ENCODE data around the gene MACROD2.
A peak's percentile ranks its signal among the peaks of the same experiment; 100 is the strongest.

The MACROD2 gene

DNA sequence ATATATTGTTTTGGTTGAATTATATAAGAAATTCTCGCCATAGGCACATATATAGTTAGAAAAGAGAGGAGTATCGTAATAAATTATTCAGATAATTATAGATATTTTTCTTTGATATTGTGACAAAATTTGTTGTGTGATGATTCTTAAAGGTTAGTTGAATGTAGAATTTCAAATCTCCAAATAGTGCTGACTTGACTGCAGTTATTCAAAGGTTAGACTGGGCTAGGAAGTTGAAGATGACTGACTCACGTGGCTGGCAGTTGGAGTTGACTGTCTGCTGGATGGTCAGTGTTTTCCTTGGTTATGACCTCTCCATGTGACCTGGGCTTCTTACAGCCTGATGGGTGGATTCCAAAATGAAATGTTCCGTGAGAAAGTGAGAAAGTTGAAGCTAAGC, 286.8 kb downstream of the MACROD2 start:
- DNase-seq = no peak

GRCh38 chr20:14284443-14284842, 289.1 kb downstream of the MACROD2 start:
- no peak for DNase-seq

DNA sequence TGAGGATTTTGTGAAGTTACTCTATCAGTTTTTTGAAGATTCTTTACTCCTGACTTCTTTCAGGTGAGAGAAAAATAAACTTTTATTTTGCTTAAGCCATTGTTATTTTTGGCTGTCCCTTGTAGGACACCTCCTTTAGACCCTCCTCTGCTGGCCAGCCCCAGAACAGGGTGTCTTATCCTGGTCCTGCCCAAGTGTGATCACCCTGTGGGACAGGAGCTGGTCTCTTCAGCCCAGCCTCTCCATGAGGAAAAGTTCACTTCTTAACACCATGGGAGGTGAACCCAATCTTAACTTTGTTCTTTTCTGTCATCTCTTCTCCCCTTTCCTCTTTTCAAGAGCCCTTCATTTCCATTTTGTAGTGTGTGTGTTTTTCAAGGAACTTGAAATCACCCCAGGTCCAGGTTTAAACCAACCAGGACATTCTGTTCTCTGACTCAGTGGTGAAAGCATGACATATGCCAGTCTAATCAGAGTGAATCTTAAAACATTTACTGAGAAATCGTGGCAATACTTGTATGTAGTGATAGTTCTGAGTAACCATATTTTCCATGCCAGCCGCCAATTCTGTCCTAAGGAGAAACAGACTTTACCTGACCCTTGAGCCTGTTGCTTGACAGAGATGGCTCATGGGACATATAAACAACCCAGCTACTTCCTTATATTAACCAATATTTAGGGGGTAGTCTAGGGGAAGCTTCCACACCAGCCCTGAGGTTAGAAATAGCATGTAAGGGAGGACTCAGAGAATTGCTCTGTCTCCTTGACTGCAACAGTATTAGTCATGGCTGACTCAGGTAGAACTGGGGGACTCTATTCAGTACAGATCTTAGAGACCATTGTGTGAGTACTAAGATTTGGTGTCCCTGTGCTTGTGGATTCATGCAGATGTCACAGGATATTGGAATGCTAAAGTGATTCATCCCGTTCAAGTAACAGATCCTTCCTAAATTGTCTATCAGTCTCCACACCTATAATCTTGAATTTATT, 293.3 kb downstream of the MACROD2 start:
- no peak for DNase-seq

- DNase-seq = no peak
These were observed 296.2 kb downstream of the MACROD2 start for GRCh38 chr20:14291502-14291901.

GRCh38 chr20:14295238-14295637, 299.9 kb downstream of the MACROD2 start:
- DNase-seq = no peak

DNA sequence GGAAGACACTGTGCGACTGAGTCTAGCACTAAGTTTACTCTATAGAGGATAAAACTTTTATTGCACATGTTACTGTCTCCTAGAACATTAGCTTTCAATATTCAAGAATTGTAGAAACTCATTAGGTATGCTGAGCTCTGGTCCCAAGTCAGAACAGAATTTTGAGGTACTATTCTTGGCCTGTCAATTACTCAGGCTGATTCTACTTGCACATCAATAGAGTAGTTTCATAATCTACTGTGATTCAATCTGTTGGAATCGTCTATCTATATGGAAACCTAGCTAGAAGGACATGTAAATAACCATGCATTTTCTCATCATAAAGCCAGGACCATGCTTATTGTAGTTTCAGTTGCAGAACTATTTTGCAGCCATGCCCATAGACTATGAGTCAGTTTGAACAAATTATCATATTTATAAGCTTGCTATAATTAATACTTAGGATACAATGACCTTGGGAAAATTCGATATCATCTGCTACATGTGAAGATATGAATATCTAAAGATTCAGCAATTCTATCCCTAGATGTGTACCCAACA, 300.5 kb downstream of the MACROD2 start:
- no peak for DNase-seq

DNA sequence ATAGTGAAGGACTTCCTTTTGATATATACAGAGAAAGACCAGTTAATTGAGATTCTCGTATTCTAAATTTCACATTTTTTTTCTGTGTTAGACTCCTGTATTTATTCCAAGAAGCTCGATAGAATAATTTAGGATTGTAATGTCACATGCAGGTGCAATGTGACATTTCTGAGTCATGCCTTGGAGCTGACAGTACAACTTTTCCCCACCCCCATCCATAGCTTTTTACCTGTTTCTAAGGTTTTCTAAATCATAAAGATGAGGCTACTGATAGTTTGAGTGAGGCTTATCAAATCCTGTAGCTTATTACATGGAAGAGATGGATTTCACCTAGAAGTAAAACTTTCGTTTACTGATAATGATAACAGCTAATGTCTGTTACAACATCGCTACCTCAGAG, 304.5 kb downstream of the MACROD2 start:
- no peak for DNase-seq

DNA sequence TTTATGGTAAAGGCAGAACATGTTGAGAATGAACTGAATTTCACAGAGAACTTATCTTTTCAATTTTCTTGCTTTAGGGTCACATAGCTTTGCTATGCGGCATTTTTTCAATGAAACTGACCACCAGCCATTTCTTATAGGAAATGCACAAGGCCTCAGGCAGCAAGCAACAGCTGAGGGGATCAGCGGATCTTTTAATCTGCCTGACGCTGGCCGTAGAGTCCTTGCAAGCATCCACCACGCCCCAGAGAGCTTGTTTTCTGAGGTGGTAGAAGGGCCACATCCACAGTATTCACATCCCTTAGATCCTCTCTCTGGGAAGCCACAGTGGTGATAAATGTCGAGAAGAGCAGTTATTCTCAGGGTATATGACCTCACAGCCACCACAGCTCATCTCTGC, 307.8 kb downstream of the MACROD2 start:
- DNase-seq = no peak

DNA sequence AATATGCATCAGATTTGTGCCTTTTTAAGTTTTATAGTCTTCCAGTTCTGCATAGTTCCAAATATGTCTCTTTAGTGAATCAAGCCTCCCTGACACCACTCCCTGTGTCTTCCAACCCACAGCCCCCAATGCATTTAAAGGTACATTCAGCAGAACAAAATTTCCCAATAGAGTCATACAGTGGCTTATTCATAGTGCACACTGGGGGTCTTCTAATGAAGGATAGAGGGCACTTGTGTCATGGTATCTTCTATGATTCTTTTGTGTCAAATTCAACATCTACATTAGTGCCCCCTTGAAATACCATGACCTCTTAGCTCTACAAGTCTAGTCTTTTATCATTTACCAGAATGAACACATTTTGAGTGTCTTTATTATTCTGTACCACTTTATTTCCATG, 308.3 kb downstream of the MACROD2 start:
- no peak for DNase-seq

DNA sequence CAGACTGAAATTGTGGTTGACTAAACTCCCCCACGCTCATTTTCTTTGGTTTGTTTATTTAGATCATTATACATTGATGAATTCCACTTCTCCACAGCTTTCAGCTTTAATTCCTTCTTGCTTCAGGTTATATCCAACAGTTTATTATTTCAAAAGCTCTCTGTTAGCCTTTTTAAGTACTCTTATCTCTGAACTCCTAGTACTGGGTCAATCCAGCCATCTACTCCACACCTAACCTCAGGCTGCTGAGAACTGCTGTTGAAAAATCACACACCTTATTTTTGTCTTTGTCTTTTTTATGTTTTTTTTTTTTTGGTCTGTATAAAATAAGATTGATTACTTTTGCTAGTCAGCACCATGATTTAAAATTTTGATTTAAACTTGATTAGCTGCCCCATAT, 309.2 kb downstream of the MACROD2 start:
- DNase-seq = no peak

DNA sequence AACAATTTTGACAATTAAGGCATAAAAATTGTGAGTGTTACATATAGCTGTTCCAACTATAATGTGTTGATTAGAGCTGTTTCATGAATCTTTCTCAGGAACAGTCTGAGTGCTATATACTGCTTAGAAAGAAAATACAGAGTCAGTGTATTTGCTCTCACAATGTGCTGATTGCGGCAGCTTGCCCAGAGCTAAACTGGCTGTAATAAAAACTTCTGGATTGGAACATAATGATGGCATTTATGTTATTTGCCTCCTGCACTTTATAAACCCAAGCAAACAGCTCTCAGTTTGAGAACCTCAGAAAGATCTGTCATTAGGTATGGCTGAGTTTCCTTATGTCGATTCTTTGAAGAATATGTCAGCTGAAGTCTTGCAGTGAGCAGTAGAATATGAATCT, 312.6 kb downstream of the MACROD2 start:
- DNase-seq = peak in 1 of 2 experiments; percentile 5

DNA sequence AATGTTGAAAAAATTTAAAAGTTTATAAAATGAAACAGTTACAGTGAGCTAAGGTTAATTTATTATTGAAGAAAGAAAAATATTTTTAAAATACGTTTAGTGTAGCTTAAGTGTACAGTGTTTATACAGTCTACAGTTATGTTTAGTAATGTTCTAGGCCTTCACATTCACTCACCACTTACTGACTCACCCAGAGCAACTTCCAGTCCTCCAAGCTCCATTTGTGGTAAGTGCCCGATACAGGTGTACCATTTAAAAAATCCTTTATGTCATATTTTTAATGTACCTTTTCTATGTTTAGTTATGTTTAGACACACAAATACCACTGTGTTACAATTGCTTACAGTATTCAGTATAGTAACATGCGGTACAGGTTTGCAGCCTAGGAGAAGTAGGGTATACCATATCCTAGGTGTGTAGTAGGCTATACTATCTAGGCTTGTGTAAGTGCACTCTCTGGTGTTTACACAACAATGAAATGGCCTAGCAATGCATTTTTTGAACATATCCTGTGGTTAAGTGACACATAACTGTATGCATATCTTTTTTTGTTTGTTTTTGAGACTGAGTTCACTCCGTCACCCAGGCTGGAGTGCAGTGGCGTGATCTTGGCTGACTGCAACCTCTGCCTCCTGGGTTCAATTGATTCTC, 315.8 kb downstream of the MACROD2 start:
- DNase-seq = no peak

- DNase-seq = no peak
These were observed 316.7 kb downstream of the MACROD2 start for GRCh38 chr20:14312001-14312400.

DNA sequence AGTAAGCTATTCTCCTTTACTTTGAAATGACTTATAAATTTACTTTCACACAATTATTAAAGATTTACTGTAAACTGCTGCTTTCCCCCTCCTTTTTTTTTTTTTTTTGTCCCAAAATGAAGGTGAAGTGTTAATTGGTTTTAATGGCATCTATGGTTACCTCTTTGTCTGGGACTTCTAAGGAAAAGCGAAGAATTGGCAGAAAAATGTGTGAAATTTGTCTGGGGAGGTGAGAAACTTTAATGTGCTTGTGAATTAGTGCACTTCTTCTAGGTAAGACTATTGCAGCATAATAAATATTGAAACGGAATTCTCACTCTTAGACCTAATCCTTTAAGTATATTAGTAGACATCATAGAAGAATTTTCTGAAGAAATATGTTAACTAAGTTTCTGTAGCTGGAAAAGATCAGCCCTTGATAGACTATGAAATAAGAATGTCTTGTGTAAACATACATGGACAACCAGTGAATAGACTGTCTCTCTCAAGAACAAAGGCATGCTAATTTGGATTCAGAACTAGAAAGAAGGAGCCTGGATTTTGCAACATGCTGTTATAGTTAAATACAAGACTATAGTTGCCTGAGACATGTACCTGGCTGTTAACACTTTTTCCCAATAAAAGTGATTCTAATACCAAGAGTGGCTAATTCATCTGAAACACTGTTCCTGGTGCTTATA, 318.2 kb downstream of the MACROD2 start:
- no peak for DNase-seq

DNA sequence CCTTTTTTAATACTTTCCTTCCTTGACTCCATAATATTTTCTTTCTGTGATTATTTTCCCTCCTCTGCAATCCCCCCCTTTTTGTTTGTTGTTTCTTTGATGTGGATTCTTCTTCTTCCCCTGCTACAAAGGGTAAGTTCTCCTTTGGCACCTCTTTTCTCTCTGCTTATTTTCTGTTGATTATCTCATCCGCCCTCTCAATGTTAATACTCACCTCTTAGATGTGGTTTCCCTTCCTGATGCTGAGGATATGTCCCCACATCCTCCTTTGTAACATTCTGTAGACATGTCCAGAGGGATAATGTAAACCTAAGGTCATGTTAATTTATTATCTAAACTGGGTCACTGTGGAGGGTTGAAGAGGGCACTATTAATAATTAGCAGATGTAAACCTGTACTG, 324.4 kb downstream of the MACROD2 start:
- DNase-seq = no peak

DNA sequence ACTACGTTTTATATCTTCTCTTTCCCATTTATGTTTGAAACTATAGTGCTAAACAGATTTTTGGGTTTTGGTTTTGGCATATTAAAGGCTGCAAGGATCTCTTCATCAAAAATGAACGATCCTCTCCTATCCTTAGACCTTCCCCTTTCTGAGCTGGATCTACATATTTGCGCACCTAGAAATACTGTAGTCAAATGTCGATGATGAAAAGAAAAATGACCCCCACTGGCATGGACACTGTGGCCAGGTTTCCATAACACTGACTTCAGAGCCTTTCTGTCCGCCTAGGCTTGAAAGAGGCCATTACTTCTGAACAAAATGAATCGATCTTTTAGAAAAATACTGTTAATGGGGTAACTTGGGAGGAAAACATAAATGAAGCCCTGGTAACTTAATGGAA, 336.3 kb downstream of the MACROD2 start:
- no peak for DNase-seq

- no peak for DNase-seq
These were observed 337.6 kb downstream of the MACROD2 start for GRCh38 chr20:14332866-14333265.

- no peak for DNase-seq
These were observed 338.4 kb downstream of the MACROD2 start for GRCh38 chr20:14333721-14334120.

GRCh38 chr20:14334306-14334930, 339.1 kb downstream of the MACROD2 start:
- DNase-seq = peak; percentile 64 to 79

DNA sequence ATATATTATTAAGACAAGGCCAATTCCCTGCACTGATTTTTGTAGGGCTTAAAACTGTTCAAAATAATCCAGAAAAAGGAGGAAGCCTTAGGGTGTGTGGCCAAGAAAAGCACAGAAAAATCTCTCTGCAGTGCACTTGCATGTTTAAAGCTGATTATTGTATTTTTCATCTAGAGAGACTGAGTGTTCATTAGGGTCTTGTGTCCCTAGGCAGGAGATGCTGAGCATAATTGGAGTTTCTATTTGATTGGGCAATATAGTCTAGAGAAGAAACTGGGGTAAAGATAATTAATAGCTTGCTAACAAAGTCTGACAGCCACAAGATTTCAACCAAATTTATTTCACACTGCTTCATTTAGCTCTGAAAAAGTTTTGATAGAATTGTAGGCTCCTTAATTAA, 339.7 kb downstream of the MACROD2 start:
- no peak for DNase-seq

DNA sequence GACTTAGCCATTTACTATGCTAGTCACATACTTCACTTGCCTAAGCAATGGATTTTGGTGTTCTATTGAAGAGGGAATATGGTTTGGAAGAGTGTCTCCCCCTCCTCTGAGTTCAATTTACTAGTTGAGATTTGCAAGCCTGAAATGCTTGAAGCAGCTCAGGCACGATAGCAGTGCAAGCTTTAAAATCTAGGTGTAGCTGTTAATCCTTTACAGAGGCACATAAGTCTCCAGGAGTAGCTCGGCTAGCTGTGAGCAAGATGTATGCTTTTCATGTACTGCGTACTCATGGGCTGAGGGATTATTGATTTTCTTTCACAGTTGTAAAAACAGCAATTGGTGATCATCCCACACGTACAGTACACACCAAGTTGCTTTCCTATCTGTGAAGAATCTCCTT, 341.4 kb downstream of the MACROD2 start:
- peak in 1 of 2 experiments; percentile 11 for DNase-seq

GRCh38 chr20:14337400-14338171, 342.3 kb downstream of the MACROD2 start, which contains the start of gene FLRT3:
Gene FLRT3, minus strand, starts transcription at chr20:14337612. Its CDS starts 10,106 bp downstream, at chr20:14327506.
- DNase-seq = peak; percentile 81 to 88
